IPS-NIHi7 (cell line): ENCODE results near the gene THBS4.
"Not testable (repeated sequence)": the region's sequence is repeated elsewhere in the genome, so short reads cannot be mapped to it uniquely, and the experiment has no call there.

Experiments used
- DNase-seq: peaks from one replicate; pipeline ENCODE4 v3.0.0; 2012; ENCODE audit warnings: mixed read lengths; ENCODE audit errors: extremely low spot score

The THBS4 gene

GRCh38 chr5:80076131-80077050 lies 41.2 kb downstream of the THBS4 start:
- DNase-seq: no peak

GRCh38 chr5:80077051-80077714 lies 42.0 kb downstream of the THBS4 start:
- DNase-seq: no peak

GRCh38 chr5:80078921-80079320 lies 43.8 kb downstream of the THBS4 start:
- DNase-seq: no peak

- no peak for DNase-seq
These were observed 47.1 kb downstream of the THBS4 start for GRCh38 chr5:80082281-80082680.

GRCh38 chr5:80082731-80083100 lies 47.6 kb downstream of the THBS4 start:
- DNase-seq: peak; percentile 95

GRCh38 chr5:80083101-80083890 lies 48.1 kb downstream of the THBS4 start:
- DNase-seq: peak; percentile 66

GRCh38 chr5:80090884-80091166 lies 55.7 kb downstream of the THBS4 start:
- DNase-seq: no peak

GRCh38 chr5:80091792-80092192 lies 56.6 kb downstream of the THBS4 start:
- DNase-seq: peak; percentile 63

GRCh38 chr5:80092486-80093107 lies 57.4 kb downstream of the THBS4 start:
- DNase-seq: no peak

- DNase-seq: no peak
These were observed 58.6 kb downstream of the THBS4 start for GRCh38 chr5:80093796-80094195.

- no peak for DNase-seq
These were observed 59.1 kb downstream of the THBS4 start for GRCh38 chr5:80094236-80094738.

GRCh38 chr5:80097451-80097850 lies 62.3 kb downstream of the THBS4 start:
- DNase-seq: peak; percentile 65

GRCh38 chr5:80101993-80102392 lies 66.8 kb downstream of the THBS4 start:
- DNase-seq: no peak

- DNase-seq: no peak
These were observed 68.2 kb downstream of the THBS4 start for GRCh38 chr5:80103371-80103770.

GRCh38 chr5:80105698-80106439 lies 70.7 kb downstream of the THBS4 start:
- DNase-seq: no peak

- DNase-seq: no peak
These were observed 71.8 kb downstream of the THBS4 start for GRCh38 chr5:80106916-80107315.

GRCh38 chr5:80109646-80110478 lies 74.7 kb downstream of the THBS4 start:
- DNase-seq: no peak

- not testable (repeated sequence) for DNase-seq
These were observed 76.3 kb downstream of the THBS4 start for GRCh38 chr5:80111376-80111990.

- DNase-seq: no peak
These were observed 79.7 kb downstream of the THBS4 start for GRCh38 chr5:80114860-80115259.

GRCh38 chr5:80116000-80116399 lies 80.9 kb downstream of the THBS4 start:
- no peak for DNase-seq
